GM12878 (cell line): ENCODE measurements around the gene EIF1. TPM values are rescaled to one million over a fixed set of nuclear protein-coding genes. Genes with fewer than 3 reads are reported as not detected.

Source experiments
- ATAC-seq: fragments of 200-7000 bp; cut with Tn5 transposase; 3 replicates; pipeline ENCODE4 v1.9.1; 2020; ENCODE audit warnings: mild to moderate bottlenecking, moderate library complexity
- BruUV-seq: library from RNA; stranded (reverse); fragments of 400-500 nt; replicated peaks from 2 replicates; lab custom pipeline; 2021; lab: Mats Ljungman, UMichigan
- CTCF ChIA-PET: fragments of 300-600 bp; sonication (Branson Sonifier 250); formaldehyde crosslinking; extraction: SDS; loops from one replicate; lab custom pipeline; 2021; ENCODE audit warnings: inconsistent platforms; lab: Yijun Ruan, JAX
- POLR2A ChIA-PET: fragments of 350-600 bp; formaldehyde crosslinking; extraction: SDS; loops from one replicate; lab custom pipeline; 2021; ENCODE audit warnings: inconsistent platforms; lab: Charles Lee
- RAD21 ChIA-PET: fragments of 300-600 bp; sonication (Branson Sonifier 250); formaldehyde crosslinking; loops from one replicate; lab custom pipeline; 2023; ENCODE audit warnings: antibody characterized with exemption; ENCODE audit not compliant: unreplicated experiment; lab: Charles Lee
- SMC1A ChIA-PET: fragments of 300-600 bp; sonication (Branson Sonifier 250); formaldehyde crosslinking; loops from one replicate; lab custom pipeline; 2023; ENCODE audit not compliant: unreplicated experiment, uncharacterized antibody; lab: Charles Lee
- DNase-seq: peaks from one replicate; pipeline ENCODE4 v3.0.0-alpha.2; 2011; ENCODE audit warnings: low read depth, low spot score
- FAIRE-seq: peaks from 3 replicates; lab custom pipeline; 2011; peaks lifted over from hg19 to GRCh38; lab: Jason Lieb, UNC
- H2AFZ ChIP-seq: 2 replicates; pipeline ENCODE4 v1.6.0; 2011; ENCODE audit warnings: low read depth, low read length, control low read depth; ENCODE audit not compliant: control insufficient read depth
- H3K27ac ChIP-seq: 2 replicates; pipeline ENCODE4 v1.5.1; 2011; ENCODE audit warnings: control low read depth; ENCODE audit not compliant: control insufficient read depth, insufficient read depth
- H3K27me3 ChIP-seq, 2 experiments: replicated peaks in 1 of 2; 2 replicates each; pipeline versions ENCODE4 v1.6.0 to v1.6.1; 2011; ENCODE audit warnings: low read length in 1 of 2; ENCODE audit not compliant: control insufficient read depth in 2 of 2, insufficient read depth in 2 of 2
- H3K36me3 ChIP-seq, 2 experiments: 2 replicates each; pipeline ENCODE4 v1.5.1; 2011; ENCODE audit warnings: low read length in 1 of 2; ENCODE audit not compliant: control insufficient read depth in 2 of 2, insufficient read depth in 2 of 2
- H3K4me1 ChIP-seq: 2 replicates; pipeline ENCODE4 v1.6.1; 2011; ENCODE audit warnings: mild to moderate bottlenecking, low read length, moderate library complexity, mixed read lengths; ENCODE audit not compliant: control insufficient read depth, insufficient read depth
- H3K4me2 ChIP-seq: 2 replicates; pipeline ENCODE4 v1.6.0; 2011; ENCODE audit warnings: control low read depth; ENCODE audit not compliant: control insufficient read depth, insufficient read depth
- H3K4me3 ChIP-seq: fragments of 200-600 bp; sonication (generic); 2 replicates; pipeline ENCODE4 v1.5.1; 2016
- H3K79me2 ChIP-seq: 2 replicates; pipeline ENCODE4 v1.6.0; 2011; ENCODE audit warnings: low read length; ENCODE audit not compliant: control insufficient read depth, insufficient read depth
- H3K9ac ChIP-seq: 2 replicates; pipeline ENCODE4 v1.8.0; 2011; ENCODE audit warnings: low read length, control low read depth, mixed read lengths; ENCODE audit not compliant: control insufficient read depth, insufficient read depth
- H3K9me3 ChIP-seq: replicated peaks from 3 replicates; pipeline ENCODE4 v1.5.1; 2011; ENCODE audit warnings: mild to moderate bottlenecking, low read length; ENCODE audit not compliant: control insufficient read depth, insufficient read depth
- H4K20me1 ChIP-seq: 2 replicates; pipeline ENCODE4 v1.6.0; 2011; ENCODE audit not compliant: control insufficient read depth, insufficient read depth
- ASH2L ChIP-seq: fragments of 300-600, 200-600 bp; sonication (generic); IDR thresholded peaks from 2 replicates; pipeline ENCODE4 v1.6.1; 2017; ENCODE audit warnings: low read depth, mild to moderate bottlenecking, borderline replicate concordance
- ESRRA ChIP-seq: IDR thresholded peaks from 2 replicates; pipeline ENCODE4 v1.6.1; 2012; ENCODE audit warnings: mild to moderate bottlenecking, low read length, improper control_type of control experiment
- FOXK2 ChIP-seq: fragments of 450-650 bp; IDR thresholded peaks from 2 replicates; pipeline ENCODE4 v1.6.1; 2017; ENCODE audit warnings: mild to moderate bottlenecking, moderate library complexity
- HDGF ChIP-seq: fragments of 450-650 bp; IDR thresholded peaks from 2 replicates; pipeline ENCODE4 v1.6.1; 2016; ENCODE audit warnings: antibody characterized with exemption
- IRF4 ChIP-seq: IDR thresholded peaks from 2 replicates; pipeline ENCODE4 v1.6.1; 2011; ENCODE audit warnings: low read depth, low read length
- MEF2A ChIP-seq: IDR thresholded peaks from 2 replicates; pipeline ENCODE4 v1.6.1; 2011; ENCODE audit warnings: low read depth, mild to moderate bottlenecking, low read length, moderate library complexity; ENCODE audit not compliant: insufficient read depth
- NR2C1 ChIP-seq: fragments of 450-650 bp; IDR thresholded peaks from 2 replicates; pipeline ENCODE4 v1.6.1; 2017; ENCODE audit warnings: antibody characterized with exemption, mild to moderate bottlenecking, moderate library complexity
- PML ChIP-seq: IDR thresholded peaks from 2 replicates; pipeline ENCODE4 v1.6.1; 2012; ENCODE audit warnings: low read length, inconsistent platforms
- RCOR1 ChIP-seq: conservative IDR thresholded peaks from 2 replicates; pipeline ENCODE4 v1.6.1; 2012; ENCODE audit warnings: low read depth, low read length, improper control_type of control experiment
- RELB ChIP-seq: fragments of 450-650 bp; IDR thresholded peaks from 2 replicates; pipeline ENCODE4 v1.6.1; 2017; ENCODE audit warnings: low read depth, mild to moderate bottlenecking, moderate library complexity
- RFX5 ChIP-seq: IDR thresholded peaks from 2 replicates; pipeline ENCODE4 v1.6.1; 2011; ENCODE audit warnings: low read depth, low read length, improper control_type of control experiment
- SIN3A ChIP-seq: IDR thresholded peaks from 2 replicates; pipeline ENCODE4 v1.6.1; 2012; ENCODE audit warnings: low read depth, low read length, improper control_type of control experiment
- SRF ChIP-seq, 2 experiments: IDR thresholded peaks; 2 replicates each; pipeline ENCODE4 v1.6.1; 2011; ENCODE audit warnings: low read depth in 2 of 2, low read length in 2 of 2, mild to moderate bottlenecking in 1 of 2, moderate library complexity in 1 of 2
- TARDBP ChIP-seq: IDR thresholded peaks from 2 replicates; pipeline ENCODE4 v1.6.1; 2016; ENCODE audit warnings: borderline replicate concordance
- TCF7 ChIP-seq: IDR thresholded peaks from 2 replicates; pipeline ENCODE4 v1.6.1; 2014; ENCODE audit warnings: antibody characterized with exemption, borderline replicate concordance
- ZBTB40 ChIP-seq: fragments of 450-650 bp; IDR thresholded peaks from 2 replicates; pipeline ENCODE4 v1.6.1; 2016; ENCODE audit warnings: mild to moderate bottlenecking, moderate library complexity, borderline replicate concordance
- WGBS: methylation state at CpG from one replicate; pipeline ENCODE4 v1.1.6; 2016; ENCODE audit warnings: low lambda C conversion rate; ENCODE audit not compliant: insufficient replicate concordance, insufficient coverage; ENCODE audit errors: missing lambda C conversion rate; 5-methylcytosine and 5-hydroxymethylcytosine counted together
- in situ Hi-C: fragments of 300-500 bp; cut with MboI; formaldehyde crosslinking; loops from 9 replicates; pipeline ENCODE4 v1.14.3; 2018; ENCODE audit warnings: mixed read lengths
- intact Hi-C: fragments of 100-400 bp; cut with micrococcal nuclease; formaldehyde crosslinking; loops from one replicate; pipeline ENCODE4 v1.14.2; 2022; ENCODE audit not compliant: unreplicated experiment
- polyA plus RNA-seq, 11 experiments: library from polyadenylated mRNA; depleted of rRNA in 4 of 11; unstranded in 6 of 11; stranded (reverse) in 5 of 11; fragments of >200 nt; fragmentation: Nextera tagmentation in 4 of 11; fragmentation: Illumina TruSeq in 1 of 11; extraction: Ambion mirVana in 4 of 11; extraction: Trizol in 1 of 11; gene quantifications; 1 replicate in 1 of 11; 2 replicates in 10 of 11; pipeline versions ENCODE4 v1.2.1 to v1.2.3, GENCODE V29; 2011 to 2016; ENCODE audit warnings: inconsistent platforms in 2 of 11, missing spikeins in 2 of 11, low read depth in 1 of 11
- total RNA-seq, 4 experiments: library from RNA; depleted of rRNA in 3 of 4; stranded (reverse); fragments of >200 nt in 3 of 4; fragmentation: Illumina TruSeq in 1 of 4; extraction: Trizol in 1 of 4; gene quantifications; 2 replicates each; pipeline versions ENCODE4 v1.2.1 to v1.2.3, GENCODE V29; 2013 to 2021
- TF ChIP-seq, protein P1 (sequence below): fragments of 450-650 bp; IDR thresholded peaks from 2 replicates; pipeline ENCODE4 v1.6.1; 2017; ENCODE audit warnings: mild to moderate bottlenecking
- TF ChIP-seq, protein P2 (sequence below): IDR thresholded peaks from 2 replicates; pipeline ENCODE4 v1.6.1; 2012; ENCODE audit warnings: low read depth, low read length, improper control_type of control experiment

The EIF1 gene
- total and polyA plus RNA-seq, 10 of the 15 experiments (the other 5 are each of a cell fraction or from before 2014, with no cell fraction given), result 39.4 to 815 (median 480) TPM

DNA sequence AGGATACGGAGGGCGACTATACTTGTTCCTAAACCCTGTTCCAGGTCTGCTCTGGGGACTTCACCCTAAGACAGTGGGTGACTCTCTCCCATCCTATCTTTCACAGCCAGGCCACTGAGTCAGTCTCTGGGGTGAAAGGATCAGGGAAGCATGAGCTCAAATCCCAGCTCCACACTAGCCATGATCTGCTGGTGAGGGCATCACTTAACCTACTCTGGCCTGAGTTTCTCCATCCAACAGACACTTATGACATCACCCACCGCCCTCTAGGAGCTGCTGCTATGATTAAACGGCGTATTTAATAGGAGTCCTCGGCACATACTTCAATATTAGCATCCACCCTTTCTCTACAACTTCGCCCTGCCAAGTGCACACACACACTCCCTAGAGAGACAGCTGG lies 33.5 kb downstream of the EIF1 start:
- no peaks in the 10 kb centered on the region for H3K4me1 ChIP-seq
- H3K4me3 ChIP-seq, result no peak overlapping the region
- H3K36me3 ChIP-seq, result no peaks in the 10 kb centered on the region
- SMC1A ChIA-PET, result interaction anchor here (1.2 kb wide), 1 partner anchor 15 kb away, joined by 3 read pairs; no protein-coding TSS in a partner anchor
- H2AFZ ChIP-seq, result no peak overlapping the region
- CTCF ChIA-PET, result interaction anchor here (1.2 kb wide), 1 partner anchor 14 kb away, joined by 3 read pairs; no protein-coding TSS in a partner anchor
- FAIRE-seq, result no peak
- H3K27ac ChIP-seq, result no peak overlapping the region
- intact Hi-C loops (no loop called here), in situ Hi-C loops (no loop called here)
- no TSS peak for BruUV-seq
- peaks cover 2 to 4% of the 10 kb centered on the region in 2 experiments; a peak in 1 of 4 replicates for H3K27me3 ChIP-seq
- no peaks in the 10 kb centered on the region for H4K20me1 ChIP-seq
- POLR2A ChIA-PET, result no interaction called here
- ATAC-seq, result no peak
- H3K79me2 ChIP-seq, result no peaks in the 10 kb centered on the region
- RAD21 ChIA-PET, result no interaction called here
- DNase-seq, result no peak
- no peaks in the 10 kb centered on the region for H3K9me3 ChIP-seq
- no peak overlapping the region for H3K4me2 ChIP-seq
- H3K9ac ChIP-seq, result no peak overlapping the region
- WGBS, result 46% methylated on average over 7 of the region's 7 CpGs
- no peak for TF ChIP-seq NR2C1
- TF ChIP-seq PML, result no peak
- TF ChIP-seq SIN3A, result no peak
- no peak for TF ChIP-seq ESRRA
- TF ChIP-seq RELB, result no peak
- TF ChIP-seq, protein P1, sequence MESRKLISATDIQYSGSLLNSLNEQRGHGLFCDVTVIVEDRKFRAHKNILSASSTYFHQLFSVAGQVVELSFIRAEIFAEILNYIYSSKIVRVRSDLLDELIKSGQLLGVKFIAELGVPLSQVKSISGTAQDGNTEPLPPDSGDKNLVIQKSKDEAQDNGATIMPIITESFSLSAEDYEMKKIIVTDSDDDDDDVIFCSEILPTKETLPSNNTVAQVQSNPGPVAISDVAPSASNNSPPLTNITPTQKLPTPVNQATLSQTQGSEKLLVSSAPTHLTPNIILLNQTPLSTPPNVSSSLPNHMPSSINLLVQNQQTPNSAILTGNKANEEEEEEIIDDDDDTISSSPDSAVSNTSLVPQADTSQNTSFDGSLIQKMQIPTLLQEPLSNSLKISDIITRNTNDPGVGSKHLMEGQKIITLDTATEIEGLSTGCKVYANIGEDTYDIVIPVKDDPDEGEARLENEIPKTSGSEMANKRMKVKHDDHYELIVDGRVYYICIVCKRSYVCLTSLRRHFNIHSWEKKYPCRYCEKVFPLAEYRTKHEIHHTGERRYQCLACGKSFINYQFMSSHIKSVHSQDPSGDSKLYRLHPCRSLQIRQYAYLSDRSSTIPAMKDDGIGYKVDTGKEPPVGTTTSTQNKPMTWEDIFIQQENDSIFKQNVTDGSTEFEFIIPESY, result no peak
- no peak for TF ChIP-seq RCOR1
- TF ChIP-seq, protein P2, sequence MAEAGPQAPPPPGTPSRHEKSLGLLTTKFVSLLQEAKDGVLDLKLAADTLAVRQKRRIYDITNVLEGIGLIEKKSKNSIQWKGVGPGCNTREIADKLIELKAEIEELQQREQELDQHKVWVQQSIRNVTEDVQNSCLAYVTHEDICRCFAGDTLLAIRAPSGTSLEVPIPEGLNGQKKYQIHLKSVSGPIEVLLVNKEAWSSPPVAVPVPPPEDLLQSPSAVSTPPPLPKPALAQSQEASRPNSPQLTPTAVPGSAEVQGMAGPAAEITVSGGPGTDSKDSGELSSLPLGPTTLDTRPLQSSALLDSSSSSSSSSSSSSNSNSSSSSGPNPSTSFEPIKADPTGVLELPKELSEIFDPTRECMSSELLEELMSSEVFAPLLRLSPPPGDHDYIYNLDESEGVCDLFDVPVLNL, result no peak
- TF ChIP-seq TARDBP, result no peak
- no peak for TF ChIP-seq FOXK2
- TF ChIP-seq ASH2L, result no peak
- TF ChIP-seq ZBTB40, result no peak
- TF ChIP-seq TCF7, result no peak
- TF ChIP-seq HDGF, result no peak
- TF ChIP-seq MEF2A, result no peak
- no peak for TF ChIP-seq RFX5
- no peak for TF ChIP-seq IRF4
- no peak for TF ChIP-seq SRF (IDR thresholded peaks at IDR 0.05; ENCODE audit: low read depth in 2 of 2, low read length in 2 of 2)
